ENCODE results near the gene JAK1. TPM values are rescaled to one million over a fixed set of nuclear protein-coding genes. Genes with fewer than 3 reads are reported as not detected.

Gene JAK1
- total RNA-seq, 1 experiment from 2014 or later = 130 TPM

DNA sequence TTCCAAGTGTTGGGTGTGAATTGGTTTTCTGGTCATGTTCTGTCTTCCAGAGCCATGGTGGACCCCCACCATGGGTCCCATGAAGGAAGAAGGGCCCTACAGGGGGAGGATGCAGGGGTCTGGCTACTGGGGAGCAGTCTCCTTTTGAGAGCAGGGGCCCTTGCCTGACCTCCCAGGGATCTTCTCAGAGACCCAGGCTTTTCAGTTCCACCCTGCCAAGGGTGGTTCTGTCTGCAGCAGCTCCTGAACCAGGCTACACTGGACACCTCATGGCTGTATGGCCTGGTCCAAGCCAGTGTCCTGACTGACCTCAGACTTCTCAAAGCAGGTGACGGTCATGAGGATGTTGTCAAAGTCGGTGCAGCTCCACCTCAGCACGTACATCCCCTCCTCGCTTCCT, 109.0 kb downstream of the JAK1 start:
- no peak for DNase-seq
- no peak overlapping the region for H3K27ac Mint-ChIP-seq (ENCODE audit: unreplicated experiment)
- no TSS peak for BruUV-seq (replicated peaks)
- H3K27me3 Mint-ChIP-seq (ENCODE audit: unreplicated experiment) = no peaks in the 10 kb centered on the region
- intact Hi-C loops (cut with micrococcal nuclease; ENCODE audit: unreplicated experiment) = no loop called here
- no peaks in the 10 kb centered on the region for H3K9me3 Mint-ChIP-seq (ENCODE audit: low read depth, unreplicated experiment)
- TF ChIP-seq, protein P1, sequence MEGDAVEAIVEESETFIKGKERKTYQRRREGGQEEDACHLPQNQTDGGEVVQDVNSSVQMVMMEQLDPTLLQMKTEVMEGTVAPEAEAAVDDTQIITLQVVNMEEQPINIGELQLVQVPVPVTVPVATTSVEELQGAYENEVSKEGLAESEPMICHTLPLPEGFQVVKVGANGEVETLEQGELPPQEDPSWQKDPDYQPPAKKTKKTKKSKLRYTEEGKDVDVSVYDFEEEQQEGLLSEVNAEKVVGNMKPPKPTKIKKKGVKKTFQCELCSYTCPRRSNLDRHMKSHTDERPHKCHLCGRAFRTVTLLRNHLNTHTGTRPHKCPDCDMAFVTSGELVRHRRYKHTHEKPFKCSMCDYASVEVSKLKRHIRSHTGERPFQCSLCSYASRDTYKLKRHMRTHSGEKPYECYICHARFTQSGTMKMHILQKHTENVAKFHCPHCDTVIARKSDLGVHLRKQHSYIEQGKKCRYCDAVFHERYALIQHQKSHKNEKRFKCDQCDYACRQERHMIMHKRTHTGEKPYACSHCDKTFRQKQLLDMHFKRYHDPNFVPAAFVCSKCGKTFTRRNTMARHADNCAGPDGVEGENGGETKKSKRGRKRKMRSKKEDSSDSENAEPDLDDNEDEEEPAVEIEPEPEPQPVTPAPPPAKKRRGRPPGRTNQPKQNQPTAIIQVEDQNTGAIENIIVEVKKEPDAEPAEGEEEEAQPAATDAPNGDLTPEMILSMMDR (IDR thresholded peaks at IDR 0.05; ENCODE audit: unreplicated experiment) = no peak
- H3K36me3 Mint-ChIP-seq (ENCODE audit: insufficient read depth, unreplicated experiment) = peaks cover 47% of the 10 kb centered on the region
- H3K4me3 Mint-ChIP-seq (ENCODE audit: low read depth, unreplicated experiment) = no peak overlapping the region
- CTCF ChIA-PET = no interaction called here
- H3K4me1 Mint-ChIP-seq (ENCODE audit: low read depth, unreplicated experiment) = peaks cover 11% of the 10 kb centered on the region

DNA sequence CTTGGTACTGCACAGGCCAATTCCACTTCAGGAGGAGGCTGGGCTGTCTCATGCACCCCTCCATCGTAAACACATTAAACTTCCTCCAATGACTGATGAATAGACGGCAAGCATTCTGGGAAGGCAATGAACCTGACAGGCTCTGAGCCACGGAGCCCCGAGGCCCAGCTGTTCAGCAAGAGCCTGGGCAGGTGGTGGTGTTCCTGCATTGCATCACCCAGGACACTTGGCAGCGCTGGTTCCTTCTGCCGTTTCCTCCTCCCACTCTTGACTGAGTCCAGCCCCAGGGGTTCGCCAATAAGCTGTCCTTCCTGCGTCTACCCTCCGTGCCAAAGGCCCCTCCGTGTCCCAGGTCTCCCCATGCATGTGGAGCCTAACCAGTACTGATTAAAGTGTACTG, 109.8 kb downstream of the JAK1 start:
- CTCF ChIA-PET = no interaction called here
- BruUV-seq (replicated peaks) = no TSS peak
- DNase-seq = no peak
- H3K4me3 Mint-ChIP-seq (ENCODE audit: low read depth, unreplicated experiment) = no peak overlapping the region
- peaks cover 50% of the 10 kb centered on the region for H3K36me3 Mint-ChIP-seq (ENCODE audit: insufficient read depth, unreplicated experiment)
- no peaks in the 10 kb centered on the region for H3K27me3 Mint-ChIP-seq (ENCODE audit: unreplicated experiment)
- intact Hi-C loops (cut with micrococcal nuclease; ENCODE audit: unreplicated experiment) = no loop called here
- TF ChIP-seq, protein P1 (IDR thresholded peaks at IDR 0.05; ENCODE audit: unreplicated experiment) = no peak
- no peaks in the 10 kb centered on the region for H3K9me3 Mint-ChIP-seq (ENCODE audit: low read depth, unreplicated experiment)
- peaks cover 6% of the 10 kb centered on the region for H3K4me1 Mint-ChIP-seq (ENCODE audit: low read depth, unreplicated experiment)
- H3K27ac Mint-ChIP-seq (ENCODE audit: unreplicated experiment) = no peak overlapping the region

DNA sequence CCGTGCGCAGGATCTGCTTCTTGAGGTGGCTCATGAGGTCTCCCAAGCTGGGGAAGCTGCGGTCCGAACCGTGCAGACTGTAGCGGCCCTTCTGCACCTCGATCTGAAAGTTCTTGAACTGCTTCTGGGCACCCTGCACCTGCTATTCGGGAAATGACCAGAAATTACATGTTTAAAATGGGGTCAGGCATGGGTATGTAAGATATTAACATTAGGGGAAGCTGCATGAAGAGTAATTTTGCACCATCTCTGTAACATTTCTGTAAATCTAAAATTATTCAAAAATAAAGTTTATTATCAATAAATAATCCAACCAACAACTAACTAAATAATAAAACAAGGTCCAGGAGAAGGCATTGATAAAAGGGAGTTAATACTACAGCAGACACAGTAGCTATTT, 110.8 kb downstream of the JAK1 start:
- H3K4me3 Mint-ChIP-seq (ENCODE audit: low read depth, unreplicated experiment) = no peak overlapping the region
- TF ChIP-seq, protein P1 (IDR thresholded peaks at IDR 0.05; ENCODE audit: unreplicated experiment) = no peak
- H3K36me3 Mint-ChIP-seq (ENCODE audit: insufficient read depth, unreplicated experiment) = peaks cover 44% of the 10 kb centered on the region
- BruUV-seq (replicated peaks) = no TSS peak
- no peaks in the 10 kb centered on the region for H3K4me1 Mint-ChIP-seq (ENCODE audit: low read depth, unreplicated experiment)
- intact Hi-C loops (cut with micrococcal nuclease; ENCODE audit: unreplicated experiment) = no loop called here
- no peaks in the 10 kb centered on the region for H3K9me3 Mint-ChIP-seq (ENCODE audit: low read depth, unreplicated experiment)
- H3K27ac Mint-ChIP-seq (ENCODE audit: unreplicated experiment) = no peak overlapping the region
- DNase-seq = no peak
- no peaks in the 10 kb centered on the region for H3K27me3 Mint-ChIP-seq (ENCODE audit: unreplicated experiment)
- CTCF ChIA-PET = interaction anchor here (0.6 kb wide), 1 partner anchor 941 kb away, joined by 3 read pairs; no protein-coding TSS in a partner anchor

DNA sequence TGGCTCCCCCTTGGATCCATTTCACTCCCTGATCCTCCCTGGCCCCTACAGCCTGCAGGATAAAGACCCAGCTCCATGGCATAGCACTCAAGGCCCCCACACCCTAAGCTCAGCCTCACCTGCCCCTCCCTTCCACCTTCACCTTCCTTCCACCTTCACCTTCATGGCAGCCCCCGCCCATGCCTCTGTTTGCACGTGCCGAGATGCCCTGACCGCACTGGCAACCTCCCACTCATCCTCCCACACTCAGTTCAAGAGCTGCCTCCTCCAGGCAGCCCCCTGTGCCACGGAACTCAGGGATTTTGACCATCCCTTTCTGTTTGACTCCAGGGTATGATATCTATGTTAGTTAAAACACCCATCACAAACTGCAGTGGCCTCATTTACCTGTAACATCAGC, 111.7 kb downstream of the JAK1 start:
- no TSS peak for BruUV-seq (replicated peaks)
- H3K36me3 Mint-ChIP-seq (ENCODE audit: insufficient read depth, unreplicated experiment) = peaks cover 52% of the 10 kb centered on the region
- CTCF ChIA-PET = no interaction called here
- no peaks in the 10 kb centered on the region for H3K27me3 Mint-ChIP-seq (ENCODE audit: unreplicated experiment)
- H3K9me3 Mint-ChIP-seq (ENCODE audit: low read depth, unreplicated experiment) = no peaks in the 10 kb centered on the region
- no peak overlapping the region for H3K4me3 Mint-ChIP-seq (ENCODE audit: low read depth, unreplicated experiment)
- H3K4me1 Mint-ChIP-seq (ENCODE audit: low read depth, unreplicated experiment) = no peaks in the 10 kb centered on the region
- TF ChIP-seq, protein P1 (IDR thresholded peaks at IDR 0.05; ENCODE audit: unreplicated experiment) = no peak
- no peak for DNase-seq
- intact Hi-C loops (cut with micrococcal nuclease; ENCODE audit: unreplicated experiment) = no loop called here
- no peak overlapping the region for H3K27ac Mint-ChIP-seq (ENCODE audit: unreplicated experiment)
